CD4-positive, CD25-positive, alpha-beta regulatory T cell (primary cell): ENCODE data around the gene RPL28. TPM values are rescaled to one million over a fixed set of nuclear protein-coding genes. Genes with fewer than 3 reads are reported as not detected.

ENCODE experiments used
- ATAC-seq, 2 donors: fragments of 150-1000 bp; cut with Tn5 transposase; one replicate each; pipeline ENCODE4 v1.10.0; 2021; ENCODE audit warnings: low read depth in 2 of 2, moderate number of reproducible peaks in 2 of 2, moderate library complexity in 1 of 2
- DNase-seq, 3 donors: peaks; one replicate each; pipeline versions ENCODE4 v3.0.0 to v3.0.0-alpha.2; 2012 to 2022; ENCODE audit warnings: mixed read lengths in 1 of 3
- H3K27ac ChIP-seq: one replicate; pipeline ENCODE4 v1.7.0; 2013; ENCODE audit warnings: mild to moderate bottlenecking, low read length; ENCODE audit not compliant: insufficient read depth, poor library complexity, severe bottlenecking
- H3K27me3 ChIP-seq: one replicate; pipeline ENCODE4 v1.7.0; 2013; ENCODE audit warnings: low read length; ENCODE audit not compliant: control insufficient read depth, insufficient read depth
- H3K36me3 ChIP-seq: one replicate; pipeline ENCODE4 v1.7.0; 2013; ENCODE audit warnings: mild to moderate bottlenecking, low read length, moderate library complexity; ENCODE audit not compliant: control insufficient read depth, insufficient read depth
- H3K4me1 ChIP-seq: 2 replicates; pipeline ENCODE4 v1.7.0; 2013; ENCODE audit warnings: mild to moderate bottlenecking, low read length; ENCODE audit not compliant: insufficient read depth, control insufficient read depth, poor library complexity, severe bottlenecking
- H3K4me3 ChIP-seq: one replicate; pipeline ENCODE4 v1.7.0; 2013; ENCODE audit warnings: low read depth, mild to moderate bottlenecking, low read length, moderate library complexity
- H3K9me3 ChIP-seq, 2 experiments: 1 replicate in 1 of 2; 2 replicates in 1 of 2; pipeline ENCODE4 v1.7.0; 2013; ENCODE audit warnings: low read length in 2 of 2, mild to moderate bottlenecking in 1 of 2, moderate library complexity in 1 of 2; ENCODE audit not compliant: control insufficient read depth in 2 of 2
- H3K27ac Mint-ChIP-seq, 3 donors: one replicate each; pipeline ENCODE4 v1.8.0; 2020 to 2022; ENCODE audit warnings: mild to moderate bottlenecking in 3 of 3, mixed read lengths in 3 of 3, moderate library complexity in 2 of 3
- H3K27me3 Mint-ChIP-seq: one replicate; pipeline ENCODE4 v1.8.0; 2022; ENCODE audit warnings: mild to moderate bottlenecking, mixed read lengths
- H3K36me3 Mint-ChIP-seq: one replicate; pipeline ENCODE4 v1.8.0; 2020; ENCODE audit warnings: mixed read lengths
- H3K4me1 Mint-ChIP-seq, 4 donors: one replicate each; pipeline ENCODE4 v1.8.0; 2020 to 2022; ENCODE audit warnings: mixed read lengths in 4 of 4, mild to moderate bottlenecking in 1 of 4
- H3K4me3 Mint-ChIP-seq, 4 donors: one replicate each; pipeline ENCODE4 v1.8.0; 2020 to 2022; ENCODE audit warnings: mild to moderate bottlenecking in 4 of 4, mixed read lengths in 4 of 4, moderate library complexity in 3 of 4
- H3K9me3 Mint-ChIP-seq, 7 donors: one replicate each; pipeline ENCODE4 v1.8.0; 2020 to 2022; ENCODE audit warnings: mixed read lengths in 7 of 7, mild to moderate bottlenecking in 3 of 7, moderate library complexity in 2 of 7
- polyA plus RNA-seq, 4 donors: library from polyadenylated mRNA; unstranded; fragments of 300-500 nt; fragmentation: Illumina TruSeq; gene quantifications; one replicate each; pipeline ENCODE4 v1.2.3, GENCODE V29; 2021
- total RNA-seq: library from RNA; stranded (reverse); gene quantifications from one replicate; pipeline ENCODE4 v1.2.3, GENCODE V29; 2022

RPL28 gene
- total and polyA plus RNA-seq, 5 donors from 2014 or later = 527 to 2,934 (median 686) TPM

- DNase-seq (no peak), ATAC-seq (no peak)
- Mint-ChIP-seq H3K27ac (peak within 1 kb of the TSS in 1 of 3 donors; percentile 43), H3K27me3 (peaks cover 60% of the 10 kb centered on the region), H3K4me3 (peak within 1 kb of the TSS; percentile 58 to 81 (median 73)), H3K4me1 (peaks cover 0 to 29% (median 13%) of the 10 kb centered on the region in 4 donors), H3K36me3 (no peaks in the 10 kb centered on the region), H3K9me3 (peaks cover 0 to 3% (median 0%) of the 10 kb centered on the region in 7 donors)
- H3K27me3 ChIP-seq = peaks cover 18% of the 10 kb centered on the region
- no peak within 1 kb of the TSS for H3K27ac ChIP-seq
- peaks cover 20% of the 10 kb centered on the region for H3K4me1 ChIP-seq
- no peak within 1 kb of the TSS for H3K4me3 ChIP-seq
- H3K9me3 ChIP-seq = no peaks in the 10 kb centered on the region
- H3K36me3 ChIP-seq = no peaks in the 10 kb centered on the region
These were observed 31.0 kb upstream of the RPL28 start, which contains the start of gene COX6B2 for GRCh38 chr19:55354698-55355212. COX6B2 (minus strand) TSS chr19:55354719; CDS start chr19:55354521, 198 bp downstream.

GRCh38 chr19:55355213-55355821 is 30.4 kb upstream of the RPL28 start:
- Histone ChIP-seq H3K36me3 (no peaks in the 10 kb centered on the region), H3K27ac (no peak overlapping the region), H3K4me1 (peaks cover 20% of the 10 kb centered on the region), H3K27me3 (peaks cover 18% of the 10 kb centered on the region), H3K9me3 (no peaks in the 10 kb centered on the region), H3K4me3 (no peak overlapping the region)
- DNase-seq (no peak), ATAC-seq (no peak)
- H3K4me1 Mint-ChIP-seq = peaks cover 0 to 29% (median 13%) of the 10 kb centered on the region in 4 donors
- H3K9me3 Mint-ChIP-seq = peaks cover 0 to 3% (median 0%) of the 10 kb centered on the region in 7 donors
- no peaks in the 10 kb centered on the region for H3K36me3 Mint-ChIP-seq
- H3K27me3 Mint-ChIP-seq = peaks cover 60% of the 10 kb centered on the region
- H3K4me3 Mint-ChIP-seq = peak overlapping the region; percentile 23 to 61 (median 40)
- H3K27ac Mint-ChIP-seq = peak overlapping the region in 1 of 3 donors; percentile 43

GRCh38 chr19:55358493-55358892 is 27.2 kb upstream of the RPL28 start:
- Mint-ChIP-seq H3K27me3 (peaks cover 28% of the 10 kb centered on the region), H3K4me1 (peaks cover 0 to 7% (median 2%) of the 10 kb centered on the region in 4 donors), H3K9me3 (peaks cover 0 to 1% (median 0%) of the 10 kb centered on the region in 7 donors), H3K27ac (no peak overlapping the region), H3K36me3 (no peaks in the 10 kb centered on the region), H3K4me3 (peak overlapping the region in 1 of 4 donors; percentile 27)
- no peaks in the 10 kb centered on the region for H3K9me3 ChIP-seq
- H3K27me3 ChIP-seq = peaks cover 4% of the 10 kb centered on the region
- H3K4me1 ChIP-seq = peaks cover 13% of the 10 kb centered on the region
- H3K36me3 ChIP-seq = no peaks in the 10 kb centered on the region
- H3K27ac ChIP-seq = no peak overlapping the region
- DNase-seq = no peak
- no peak overlapping the region for H3K4me3 ChIP-seq
- ATAC-seq = no peak

GRCh38 chr19:55358943-55359908 is 26.5 kb upstream of the RPL28 start:
- no peak overlapping the region for H3K4me3 Mint-ChIP-seq
- Histone ChIP-seq H3K36me3 (no peaks in the 10 kb centered on the region), H3K4me1 (peaks cover 6% of the 10 kb centered on the region), H3K27ac (no peak overlapping the region), H3K4me3 (no peak overlapping the region), H3K27me3 (peaks cover 4% of the 10 kb centered on the region), H3K9me3 (no peaks in the 10 kb centered on the region)
- H3K9me3 Mint-ChIP-seq = peaks cover 0 to 1% (median 0%) of the 10 kb centered on the region in 7 donors
- DNase-seq (no peak), ATAC-seq (no peak)
- H3K4me1 Mint-ChIP-seq = peaks cover 0 to 3% (median under 1%) of the 10 kb centered on the region in 4 donors
- no peak overlapping the region for H3K27ac Mint-ChIP-seq
- peaks cover 23% of the 10 kb centered on the region for H3K27me3 Mint-ChIP-seq
- no peaks in the 10 kb centered on the region for H3K36me3 Mint-ChIP-seq

- Mint-ChIP-seq H3K27me3 (peaks cover 21% of the 10 kb centered on the region), H3K4me1 (no peaks in the 10 kb centered on the region), H3K27ac (no peak overlapping the region), H3K4me3 (no peak overlapping the region), H3K9me3 (peaks cover 0 to 1% (median 0%) of the 10 kb centered on the region in 7 donors), H3K36me3 (no peaks in the 10 kb centered on the region)
- H3K9me3 ChIP-seq = no peaks in the 10 kb centered on the region
- no peak overlapping the region for H3K27ac ChIP-seq
- ATAC-seq (no peak), DNase-seq (no peak)
- no peak overlapping the region for H3K4me3 ChIP-seq
- H3K27me3 ChIP-seq = no peaks in the 10 kb centered on the region
- H3K36me3 ChIP-seq = no peaks in the 10 kb centered on the region
- no peaks in the 10 kb centered on the region for H3K4me1 ChIP-seq
These were observed 24.8 kb upstream of the RPL28 start for GRCh38 chr19:55360902-55361301.

GRCh38 chr19:55362174-55362989 is 23.4 kb upstream of the RPL28 start:
- Mint-ChIP-seq H3K27me3 (peaks cover 12% of the 10 kb centered on the region), H3K9me3 (peaks cover 0 to 1% (median 0%) of the 10 kb centered on the region in 7 donors), H3K27ac (no peak overlapping the region), H3K36me3 (no peaks in the 10 kb centered on the region), H3K4me3 (no peak overlapping the region), H3K4me1 (no peaks in the 10 kb centered on the region)
- no peaks in the 10 kb centered on the region for H3K4me1 ChIP-seq
- no peak overlapping the region for H3K4me3 ChIP-seq
- H3K36me3 ChIP-seq = no peaks in the 10 kb centered on the region
- no peaks in the 10 kb centered on the region for H3K9me3 ChIP-seq
- no peaks in the 10 kb centered on the region for H3K27me3 ChIP-seq
- H3K27ac ChIP-seq = no peak overlapping the region
- no peak for DNase-seq
- ATAC-seq = no peak
